NCI-H2171 (cell line): ENCODE measurements around the gene EPHB2.

ENCODE experiments used
- DNase-seq: peaks from one replicate; lab custom pipeline; 2025; lab: John Stamatoyannopoulos, UW

The EPHB2 gene

GRCh38 chr1:22953057-22953739, 242.6 kb downstream of the EPHB2 start:
- no peak for DNase-seq

GRCh38 chr1:22953740-22954141, 243.1 kb downstream of the EPHB2 start:
- no peak for DNase-seq

GRCh38 chr1:22955146-22955545, 244.5 kb downstream of the EPHB2 start:
- no peak for DNase-seq

GRCh38 chr1:22957066-22957465, 246.4 kb downstream of the EPHB2 start:
- DNase-seq = no peak

DNA sequence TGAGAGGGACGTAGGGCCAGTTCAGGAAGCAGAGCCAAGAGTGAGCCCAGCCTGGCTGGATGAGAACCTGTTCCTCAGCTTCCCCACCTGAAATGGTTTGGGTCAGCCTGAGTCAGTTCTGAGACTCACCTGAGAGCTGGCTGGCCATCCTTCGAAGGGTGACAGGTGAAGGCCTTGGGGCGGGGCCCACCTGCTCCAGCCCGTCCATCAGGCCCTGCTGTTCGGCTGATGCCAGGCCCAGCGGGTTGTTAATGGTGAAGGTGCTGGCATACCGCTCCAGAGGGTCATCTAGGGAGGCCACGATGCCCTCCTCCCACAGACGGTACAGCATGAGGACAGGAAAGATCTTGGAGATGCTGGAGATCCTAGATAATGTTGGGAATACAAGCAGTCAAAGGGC, 247.9 kb downstream of the EPHB2 start:
- DNase-seq = no peak

DNA sequence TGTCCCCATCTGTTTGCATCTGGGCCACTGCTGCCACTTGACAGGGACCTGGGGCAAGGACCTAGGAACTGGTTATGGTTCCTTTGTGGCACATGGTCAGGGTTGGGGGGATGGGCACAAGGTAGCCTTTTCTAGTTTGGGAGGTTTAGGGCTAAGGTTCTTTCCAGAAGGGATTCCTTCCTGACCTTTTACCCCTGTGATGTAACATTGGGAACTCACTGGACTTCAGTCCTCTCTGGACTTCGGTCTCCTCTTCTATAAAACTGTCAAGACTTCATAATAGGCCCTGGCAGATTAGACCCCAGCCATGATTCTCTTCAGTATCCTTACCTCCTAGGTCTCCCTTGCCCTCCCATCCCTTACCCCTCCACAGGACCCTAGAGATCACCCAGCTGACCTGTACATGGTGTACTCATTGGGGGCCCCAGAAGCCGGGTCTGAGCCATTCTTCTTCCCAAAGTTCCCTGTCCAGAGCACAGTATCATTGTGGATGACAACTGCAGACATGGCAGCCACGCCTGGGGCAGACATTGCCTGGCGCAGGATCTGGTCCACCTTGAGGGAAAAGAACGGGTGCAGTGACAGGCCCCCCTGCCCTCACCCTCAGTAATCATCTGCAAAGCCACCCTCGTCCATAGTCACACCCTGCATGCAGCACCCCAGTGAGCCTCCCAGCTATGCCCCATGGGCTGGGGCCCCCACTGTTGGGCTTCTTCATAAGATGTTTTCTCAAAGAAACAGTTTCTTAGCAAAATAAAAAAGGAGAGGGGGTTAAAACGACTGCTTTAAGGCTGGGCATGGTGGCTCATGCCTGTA, 249.1 kb downstream of the EPHB2 start:
- DNase-seq = no peak

DNA sequence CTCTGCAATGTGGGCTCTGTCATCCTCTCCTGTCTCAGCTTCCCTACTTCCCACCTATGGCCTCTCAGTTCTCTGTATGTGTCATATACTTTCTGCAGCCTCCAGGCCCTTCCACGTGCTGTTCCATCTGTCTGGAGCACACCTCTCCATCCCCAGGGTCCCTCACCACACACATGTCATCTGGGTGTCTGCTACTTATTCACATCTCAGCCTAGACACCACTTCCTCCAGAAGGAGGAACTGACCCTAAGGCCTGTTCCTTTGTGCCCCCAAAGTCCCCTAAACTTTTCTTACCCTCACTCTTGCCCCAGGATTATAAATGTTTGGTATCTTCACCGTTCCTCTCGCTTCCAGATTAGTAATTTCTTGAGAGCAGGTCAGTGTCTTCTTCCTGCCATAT, 251.9 kb downstream of the EPHB2 start:
- DNase-seq = no peak

GRCh38 chr1:22963044-22963677, 252.5 kb downstream of the EPHB2 start:
- DNase-seq = no peak

DNA sequence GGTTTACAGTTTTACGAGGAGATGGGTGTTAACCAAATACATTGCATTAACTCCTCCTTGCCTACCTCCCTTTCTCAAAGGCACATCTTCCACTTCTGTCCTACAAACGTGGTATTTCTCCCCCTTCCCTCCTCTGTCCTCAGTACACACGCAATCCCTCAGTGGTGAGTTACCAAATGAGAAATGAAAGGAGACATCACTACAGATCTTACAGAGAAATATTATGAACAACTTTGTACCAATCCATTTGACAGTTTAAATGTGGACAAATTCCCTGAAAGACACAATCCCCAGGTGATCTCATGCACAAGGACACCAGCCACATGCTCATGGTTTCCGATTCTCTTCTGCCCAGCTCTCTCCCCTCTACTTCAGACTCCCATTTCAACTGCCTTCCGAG, 255.7 kb downstream of the EPHB2 start:
- DNase-seq = no peak

DNA sequence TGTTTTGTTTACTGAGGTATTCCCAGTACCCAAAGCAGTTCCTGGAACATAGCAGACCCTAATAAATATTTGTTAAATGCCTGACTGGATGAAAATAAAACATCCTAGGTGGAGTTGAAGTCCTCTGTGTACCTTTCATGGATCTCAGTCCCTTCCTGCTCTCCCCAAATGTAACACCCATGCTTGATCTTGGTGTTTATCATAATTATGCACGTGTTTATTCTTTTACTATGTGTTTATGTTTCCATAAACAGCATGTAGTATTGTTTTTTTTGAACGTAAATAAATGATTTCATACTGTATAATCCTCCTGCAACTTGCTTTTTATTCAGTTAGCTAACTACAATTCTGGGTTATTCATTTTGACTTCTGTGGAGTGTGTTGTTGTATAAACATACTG, 257.2 kb downstream of the EPHB2 start:
- no peak for DNase-seq

GRCh38 chr1:22969304-22969709, 258.7 kb downstream of the EPHB2 start:
- DNase-seq = peak; percentile 92

GRCh38 chr1:22970096-22970495, 259.5 kb downstream of the EPHB2 start:
- no peak for DNase-seq
